ENCODE results near the gene GHSR.

GHSR gene

GRCh38 chr3:172437713-172438112 is 10.5 kb downstream of the GHSR start:
- Histone ChIP-seq H3K27ac (ENCODE audit: low read depth, low read length) (no peak overlapping the region), H3K4me1 (ENCODE audit: insufficient read depth, low read length) (no peaks in the 10 kb centered on the region)

GRCh38 chr3:172415323-172415722 is 32.9 kb downstream of the GHSR start:
- Histone ChIP-seq H3K27me3 (ENCODE audit: insufficient read depth, low read length) (no peaks in the 10 kb centered on the region), H3K9me3 (ENCODE audit: insufficient read depth, low read depth, low read length) (no peaks in the 10 kb centered on the region), H3K27ac (ENCODE audit: low read depth, low read length) (no peak overlapping the region), H3K9ac (ENCODE audit: low read depth, low read length) (no peak overlapping the region), H3K36me3 (ENCODE audit: insufficient read depth, low read length) (no peaks in the 10 kb centered on the region), H3K4me3 (ENCODE audit: low read length) (no peak overlapping the region), H3K4me1 (ENCODE audit: insufficient read depth, low read length) (no peaks in the 10 kb centered on the region)
- 94% methylated on average over 5 of the region's 5 CpGs for WGBS

More at GRCh38 chr3:172437713-172438112, 10.5 kb downstream of the GHSR start:
- no peaks in the 10 kb centered on the region for H3K36me3 ChIP-seq (ENCODE audit: insufficient read depth, low read length)
- no peak overlapping the region for H3K9ac ChIP-seq (ENCODE audit: low read depth, low read length)
- H3K9me3 ChIP-seq (ENCODE audit: insufficient read depth, low read depth, low read length): no peaks in the 10 kb centered on the region; the same call in 1 of the 2 replicates
- H3K27me3 ChIP-seq (ENCODE audit: insufficient read depth, low read length): peaks cover 8% of the 10 kb centered on the region; the same call in 1 of the 2 replicates
- no peak overlapping the region for H3K4me3 ChIP-seq (ENCODE audit: low read length)

GRCh38 chr3:172411478-172411947 is 36.7 kb downstream of the GHSR start:
- Histone ChIP-seq H3K9ac (ENCODE audit: low read depth, low read length) (no peak overlapping the region), H3K27ac (ENCODE audit: low read depth, low read length) (no peak overlapping the region), H3K27me3 (ENCODE audit: insufficient read depth, low read length) (no peaks in the 10 kb centered on the region), H3K4me1 (ENCODE audit: insufficient read depth, low read length) (no peaks in the 10 kb centered on the region), H3K4me3 (ENCODE audit: low read length) (no peak overlapping the region), H3K9me3 (ENCODE audit: insufficient read depth, low read depth, low read length) (no peaks in the 10 kb centered on the region), H3K36me3 (ENCODE audit: insufficient read depth, low read length) (no peaks in the 10 kb centered on the region)
- 92% methylated on average over 6 of the region's 6 CpGs for WGBS

GRCh38 chr3:172410702-172411477 is 37.4 kb downstream of the GHSR start:
- 93% methylated on average over 13 of the region's 13 CpGs for WGBS
- no peak overlapping the region for H3K9ac ChIP-seq (ENCODE audit: low read depth, low read length)
- no peaks in the 10 kb centered on the region for H3K27me3 ChIP-seq (ENCODE audit: insufficient read depth, low read length)
- H3K36me3 ChIP-seq (ENCODE audit: insufficient read depth, low read length): no peaks in the 10 kb centered on the region
- H3K9me3 ChIP-seq (ENCODE audit: insufficient read depth, low read depth, low read length): no peaks in the 10 kb centered on the region
- H3K4me1 ChIP-seq (ENCODE audit: insufficient read depth, low read length): no peaks in the 10 kb centered on the region
- no peak overlapping the region for H3K27ac ChIP-seq (ENCODE audit: low read depth, low read length)
- no peak overlapping the region for H3K4me3 ChIP-seq (ENCODE audit: low read length)

- Histone ChIP-seq H3K4me3 (ENCODE audit: low read length) (no peak overlapping the region), H3K9me3 (ENCODE audit: insufficient read depth, low read depth, low read length) (no peaks in the 10 kb centered on the region), H3K36me3 (ENCODE audit: insufficient read depth, low read length) (no peaks in the 10 kb centered on the region), H3K27ac (ENCODE audit: low read depth, low read length) (no peak overlapping the region), H3K27me3 (ENCODE audit: insufficient read depth, low read length) (no peaks in the 10 kb centered on the region), H3K4me1 (ENCODE audit: insufficient read depth, low read length) (no peaks in the 10 kb centered on the region), H3K9ac (ENCODE audit: low read depth, low read length) (no peak overlapping the region)
- WGBS: 91% methylated on average over 3 of the region's 3 CpGs
These were observed 40.4 kb downstream of the GHSR start for GRCh38 chr3:172407872-172408271.

- Histone ChIP-seq H3K9ac (ENCODE audit: low read depth, low read length) (no peak overlapping the region), H3K4me3 (ENCODE audit: low read length) (no peak overlapping the region), H3K27ac (ENCODE audit: low read depth, low read length) (no peak overlapping the region), H3K9me3 (ENCODE audit: insufficient read depth, low read depth, low read length) (no peaks in the 10 kb centered on the region), H3K4me1 (ENCODE audit: insufficient read depth, low read length) (no peaks in the 10 kb centered on the region), H3K27me3 (ENCODE audit: insufficient read depth, low read length) (no peaks in the 10 kb centered on the region), H3K36me3 (ENCODE audit: insufficient read depth, low read length) (peaks cover 4% of the 10 kb centered on the region; the same call in 1 of the 2 replicates)
- 95% methylated on average over 2 of the region's 2 CpGs for WGBS
These were observed 42.3 kb downstream of the GHSR start for GRCh38 chr3:172405914-172406313.

GRCh38 chr3:172404237-172404962 is 43.9 kb downstream of the GHSR start:
- H3K27me3 ChIP-seq (ENCODE audit: insufficient read depth, low read length): no peaks in the 10 kb centered on the region
- H3K9me3 ChIP-seq (ENCODE audit: insufficient read depth, low read depth, low read length): no peaks in the 10 kb centered on the region
- no peak overlapping the region for H3K4me3 ChIP-seq (ENCODE audit: low read length)
- 84% methylated on average over 12 of the region's 12 CpGs for WGBS
- no peaks in the 10 kb centered on the region for H3K4me1 ChIP-seq (ENCODE audit: insufficient read depth, low read length)
- H3K9ac ChIP-seq (ENCODE audit: low read depth, low read length): no peak overlapping the region
- H3K36me3 ChIP-seq (ENCODE audit: insufficient read depth, low read length): peaks cover 12% of the 10 kb centered on the region; the same call in 1 of the 2 replicates
- no peak overlapping the region for H3K27ac ChIP-seq (ENCODE audit: low read depth, low read length)

GRCh38 chr3:172402892-172403643 is 45.2 kb downstream of the GHSR start:
- Histone ChIP-seq H3K27me3 (ENCODE audit: insufficient read depth, low read length) (no peaks in the 10 kb centered on the region), H3K9me3 (ENCODE audit: insufficient read depth, low read depth, low read length) (no peaks in the 10 kb centered on the region), H3K4me1 (ENCODE audit: insufficient read depth, low read length) (no peaks in the 10 kb centered on the region), H3K36me3 (ENCODE audit: insufficient read depth, low read length) (peaks cover 19% of the 10 kb centered on the region), H3K9ac (ENCODE audit: low read depth, low read length) (no peak overlapping the region), H3K4me3 (ENCODE audit: low read length) (no peak overlapping the region), H3K27ac (ENCODE audit: low read depth, low read length) (no peak overlapping the region)
- WGBS: 92% methylated on average over 8 of the region's 8 CpGs

GRCh38 chr3:172402090-172402489 is 46.2 kb downstream of the GHSR start:
- H3K27ac ChIP-seq (ENCODE audit: low read depth, low read length): no peak overlapping the region
- H3K36me3 ChIP-seq (ENCODE audit: insufficient read depth, low read length): peaks cover 29% of the 10 kb centered on the region
- WGBS: 91% methylated on average over 2 of the region's 2 CpGs
- H3K4me1 ChIP-seq (ENCODE audit: insufficient read depth, low read length): no peaks in the 10 kb centered on the region
- H3K9me3 ChIP-seq (ENCODE audit: insufficient read depth, low read depth, low read length): no peaks in the 10 kb centered on the region
- no peaks in the 10 kb centered on the region for H3K27me3 ChIP-seq (ENCODE audit: insufficient read depth, low read length)
- H3K9ac ChIP-seq (ENCODE audit: low read depth, low read length): no peak overlapping the region
- no peak overlapping the region for H3K4me3 ChIP-seq (ENCODE audit: low read length)

GRCh38 chr3:172398484-172398883 is 49.8 kb downstream of the GHSR start:
- Histone ChIP-seq H3K27me3 (ENCODE audit: insufficient read depth, low read length) (no peaks in the 10 kb centered on the region), H3K27ac (ENCODE audit: low read depth, low read length) (no peak overlapping the region), H3K4me1 (ENCODE audit: insufficient read depth, low read length) (no peaks in the 10 kb centered on the region), H3K9ac (ENCODE audit: low read depth, low read length) (no peak overlapping the region), H3K9me3 (ENCODE audit: insufficient read depth, low read depth, low read length) (no peaks in the 10 kb centered on the region), H3K4me3 (ENCODE audit: low read length) (no peak overlapping the region), H3K36me3 (ENCODE audit: insufficient read depth, low read length) (peaks cover 31% of the 10 kb centered on the region)
- 94% methylated on average over 4 of the region's 4 CpGs for WGBS

Measured in HUES64 (cell line).